SU-DHL-6 (cell line): ENCODE results near the gene ENPP4.

Experiments
- CTCF ChIP-seq: fragments of 200-600 bp; sonication (generic); IDR thresholded peaks from one replicate; pipeline ENCODE4 v1.5.1; 2017; ENCODE audit warnings: antibody characterized with exemption, mild to moderate bottlenecking, low read length, moderate library complexity; ENCODE audit not compliant: insufficient read depth, poor library complexity, severe bottlenecking
- EZH2phosphoT487 ChIP-seq: fragments of 200-600 bp; sonication (generic), shearing (Covaris generic); conservative IDR thresholded peaks from 2 replicates; pipeline ENCODE4 v1.6.1; 2018; ENCODE audit warnings: mild to moderate bottlenecking, antibody characterized with exemption, low read length, moderate library complexity, mixed read lengths

DNA sequence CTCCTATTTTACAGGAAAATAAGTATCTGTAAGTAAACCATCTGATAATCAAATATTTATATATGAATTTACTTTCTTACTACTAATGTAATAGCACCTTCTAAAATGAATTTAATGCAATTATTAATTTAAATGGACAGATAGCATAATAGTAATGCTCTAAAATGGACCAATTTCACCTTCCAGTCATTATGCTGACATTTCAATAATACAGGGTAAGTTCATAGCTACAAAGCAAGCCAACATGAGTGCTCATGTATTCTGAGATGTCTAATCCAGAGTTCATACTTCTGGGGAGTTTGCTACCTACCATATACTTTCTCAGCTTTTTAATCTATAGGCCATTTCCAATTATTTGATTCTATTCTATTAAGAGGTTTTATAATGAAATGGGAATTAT is 29.4 kb downstream of the ENPP4 start:
- TF ChIP-seq CTCF = no peak
- TF ChIP-seq EZH2phosphoT487 = no peak
